HCT116 (cell line): ENCODE data around the gene FHIT. TPM values are rescaled to one million over a fixed set of nuclear protein-coding genes. Genes with fewer than 3 reads are reported as not detected.

Experiments
- ATAC-seq: fragments of 200-7000 bp; cut with Tn5 transposase; 2 replicates; pipeline ENCODE4 v1.9.1; 2020; ENCODE audit warnings: mild to moderate bottlenecking, moderate library complexity
- BruUV-seq: library from RNA; stranded (reverse); fragments of 400-500 nt; replicated peaks from 2 replicates; lab custom pipeline; 2021; lab: Mats Ljungman, UMichigan
- CTCF ChIA-PET: fragments of 300-600 bp; sonication (Branson Sonifier 250); formaldehyde crosslinking; loops from one replicate; lab custom pipeline; 2021; ENCODE audit warnings: antibody characterized with exemption; lab: Charles Lee
- POLR2A ChIA-PET: fragments of 300-600, 350-600 bp; sonication (Branson Sonifier 250); formaldehyde crosslinking; loops from one replicate; lab custom pipeline; 2021; ENCODE audit warnings: antibody characterized with exemption; lab: Charles Lee
- RAD21 ChIA-PET, 2 experiments: fragments of 300-600 bp; sonication (Branson Sonifier 250); formaldehyde crosslinking; loops; one replicate each; lab custom pipeline; 2023; ENCODE audit warnings: low total read pairs in 2 of 2; ENCODE audit not compliant: uncharacterized antibody in 2 of 2, unreplicated experiment in 2 of 2, low non-redundant PET in 1 of 2; lab: Charles Lee
- DNase-seq: peaks from one replicate; pipeline ENCODE4 v3.0.0-alpha.2; 2010; ENCODE audit warnings: low read depth, low spot score
- H2AFZ ChIP-seq: fragments of 200-600 bp; shearing (Covaris generic), sonication (generic); 2 replicates; pipeline ENCODE4 v1.6.1; 2017; ENCODE audit warnings: low read depth, mixed run types, mixed read lengths, antibody characterized with exemption, low read length; ENCODE audit not compliant: poor library complexity, severe bottlenecking
- H3K27ac ChIP-seq: 2 replicates; pipeline ENCODE4 v1.5.1; 2012; ENCODE audit warnings: low read depth, low read length
- H3K27me3 ChIP-seq: fragments of 200-600 bp; sonication (generic); 2 replicates; pipeline ENCODE4 v1.6.1; 2016; ENCODE audit warnings: mixed run types, low read length, mixed read lengths; ENCODE audit not compliant: insufficient read depth
- H3K36me3 ChIP-seq, 2 experiments: fragments of 200-500 bp in 1 of 2; fragments of 200-600 bp in 1 of 2; sonication (Bioruptor generic) in 1 of 2; sonication (generic) in 1 of 2; 2 replicates each; pipeline versions ENCODE4 v1.5.1 to v1.6.1; 2014 to 2016; ENCODE audit warnings: low read length in 2 of 2, inconsistent platforms in 1 of 2, mixed read lengths in 1 of 2, mixed run types in 1 of 2; ENCODE audit not compliant: insufficient read depth in 2 of 2, control insufficient read depth in 1 of 2
- H3K4me1 ChIP-seq, 2 experiments: fragments of 200-600 bp in 1 of 2; sonication (generic) in 1 of 2; 2 replicates each; pipeline versions ENCODE4 v1.5.1 to v1.6.1; 2012 to 2017; ENCODE audit warnings: low read length in 2 of 2, inconsistent platforms in 1 of 2, mild to moderate bottlenecking in 1 of 2, mixed read lengths in 1 of 2, mixed run types in 1 of 2, moderate library complexity in 1 of 2; ENCODE audit not compliant: insufficient read depth in 2 of 2, control insufficient read depth in 1 of 2
- H3K4me2 ChIP-seq: fragments of 200-600 bp; sonication (generic); 2 replicates; pipeline ENCODE4 v1.6.1; 2017; ENCODE audit warnings: mixed run types, low read length, mixed read lengths
- H3K4me3 ChIP-seq, 2 experiments: fragments of 200-600 bp in 1 of 2; sonication (generic) in 1 of 2; replicated peaks in 1 of 2; 2 replicates each; pipeline ENCODE4 v1.5.1; 2011 to 2016; ENCODE audit warnings: low read length in 2 of 2, control low read depth in 1 of 2, low read depth in 1 of 2, mild to moderate bottlenecking in 1 of 2, mixed read lengths in 1 of 2, mixed run types in 1 of 2
- H3K79me2 ChIP-seq: fragments of 200-600 bp; sonication (generic); 2 replicates; pipeline ENCODE4 v1.6.1; 2017; ENCODE audit warnings: mild to moderate bottlenecking, mixed run types, low read length, moderate library complexity, mixed read lengths; ENCODE audit not compliant: insufficient read depth
- H3K9ac ChIP-seq: fragments of 200-600 bp; sonication (generic); 2 replicates; pipeline ENCODE4 v1.6.1; 2016; ENCODE audit warnings: low read length, mixed read lengths
- H3K9me2 ChIP-seq: fragments of 200-600 bp; sonication (generic), shearing (Covaris generic); 2 replicates; pipeline ENCODE4 v1.6.1; 2017; ENCODE audit warnings: mixed run types, mild to moderate bottlenecking, moderate library complexity; ENCODE audit not compliant: insufficient read depth
- H3K9me3 ChIP-seq, 2 experiments: fragments of 200-500 bp in 1 of 2; fragments of 200-600 bp in 1 of 2; sonication (Bioruptor generic) in 1 of 2; sonication (generic) in 1 of 2; 2 replicates each; pipeline ENCODE4 v1.6.1; 2014 to 2017; ENCODE audit warnings: low read length in 2 of 2, mixed read lengths in 2 of 2, inconsistent platforms in 1 of 2, low read depth in 1 of 2, mild to moderate bottlenecking in 1 of 2, mixed run types in 1 of 2, moderate library complexity in 1 of 2; ENCODE audit not compliant: control insufficient read depth in 1 of 2, insufficient read depth in 1 of 2
- H4K20me1 ChIP-seq: fragments of 200-600 bp; sonication (generic), shearing (Covaris generic); 2 replicates; pipeline ENCODE4 v1.6.1; 2017; ENCODE audit warnings: mixed run types, mild to moderate bottlenecking, moderate library complexity; ENCODE audit not compliant: insufficient read depth
- CEBPB ChIP-seq: IDR thresholded peaks from 2 replicates; pipeline ENCODE4 v1.6.1; 2012; ENCODE audit warnings: low read depth
- EGR1 ChIP-seq: IDR thresholded peaks from 2 replicates; pipeline ENCODE4 v1.6.1; 2012; ENCODE audit warnings: low read depth
- EZH2 ChIP-seq: fragments of 200-600 bp; sonication (generic); IDR thresholded peaks from 2 replicates; pipeline ENCODE4 v1.6.1; 2017; ENCODE audit warnings: antibody characterized with exemption, mixed run types
- EZH2phosphoT487 ChIP-seq: fragments of 200-600 bp; IDR thresholded peaks from 2 replicates; pipeline ENCODE4 v1.6.1; 2018; ENCODE audit warnings: antibody characterized with exemption, borderline replicate concordance
- FOSL1 ChIP-seq: IDR thresholded peaks from 2 replicates; pipeline ENCODE4 v1.6.1; 2012; ENCODE audit warnings: low read depth
- POLR2A ChIP-seq: IDR thresholded peaks from 2 replicates; pipeline ENCODE4 v1.7.0; 2011; ENCODE audit warnings: borderline replicate concordance; ENCODE audit not compliant: insufficient read depth, insufficient read length; ENCODE audit errors: extremely low read depth
- RAD21 ChIP-seq: IDR thresholded peaks from 2 replicates; pipeline ENCODE4 v1.6.1; 2012; ENCODE audit warnings: low read depth, mild to moderate bottlenecking
- SIN3A ChIP-seq: IDR thresholded peaks from 2 replicates; pipeline ENCODE4 v1.6.1; 2012; ENCODE audit warnings: low read depth
- SRF ChIP-seq: IDR thresholded peaks from 2 replicates; pipeline ENCODE4 v1.6.1; 2012; ENCODE audit warnings: low read depth
- TCF7L2 ChIP-seq: IDR thresholded peaks from 2 replicates; pipeline ENCODE4 v1.7.0; 2011; ENCODE audit warnings: borderline replicate concordance, inconsistent platforms; ENCODE audit not compliant: insufficient read depth, insufficient read length; ENCODE audit errors: extremely low read depth
- ZBTB33 ChIP-seq: IDR thresholded peaks from 2 replicates; pipeline ENCODE4 v1.6.1; 2011; ENCODE audit warnings: mild to moderate bottlenecking, low read length, moderate library complexity; ENCODE audit not compliant: insufficient replicate concordance; ENCODE audit errors: extremely low read depth
- intact Hi-C: fragments of 100-400 bp; cut with micrococcal nuclease; formaldehyde crosslinking; loops from 2 replicates; pipeline ENCODE4 v1.10.0; 2022
- total RNA-seq: library from RNA; stranded (reverse); gene quantifications from one replicate; pipeline ENCODE4 v1.2.1, GENCODE V29; 2021; ENCODE audit not compliant: unreplicated experiment
- TF ChIP-seq, protein P1 (sequence below), 3 experiments: fragments of 200-600 bp in 1 of 3; sonication (generic) in 1 of 3; IDR thresholded peaks in 2 of 3; conservative IDR thresholded peaks in 1 of 3; 2 replicates each; pipeline ENCODE4 v1.5.1; 2012 to 2017; ENCODE audit warnings: low read depth in 2 of 3, low read length in 2 of 3, antibody characterized with exemption in 1 of 3, borderline replicate concordance in 1 of 3, control low read depth in 1 of 3, mild to moderate bottlenecking in 1 of 3, mixed read lengths in 1 of 3, mixed run types in 1 of 3, moderate library complexity in 1 of 3; ENCODE audit not compliant: insufficient read depth in 1 of 3

Gene FHIT
- total RNA-seq, 1 experiment from 2014 or later: 20.1 TPM

- Histone ChIP-seq H2AFZ (no peak overlapping the region), H3K4me2 (no peak overlapping the region), H3K27me3 (no peaks in the 10 kb centered on the region), H3K27ac (no peak overlapping the region), H3K79me2 (no peaks in the 10 kb centered on the region), H3K9me2 (no peaks in the 10 kb centered on the region), H3K4me1 (peaks cover 3 to 9% of the 10 kb centered on the region in 2 experiments; a peak in 1 of 4 replicates), H3K9ac (no peak overlapping the region), H4K20me1 (no peaks in the 10 kb centered on the region), H3K9me3 (no peaks in the 10 kb centered on the region), H3K4me3 (no peak overlapping the region), H3K36me3 (no peaks in the 10 kb centered on the region)
- ChIA-PET POLR2A (no interaction called here), CTCF (no interaction called here), RAD21 (no interaction called here)
- DNase-seq: no peak
- TF ChIP-seq TCF7L2 (no peak), FOSL1 (no peak), CEBPB (no peak), RAD21 (no peak), ZBTB33 (no peak), SIN3A (no peak), SRF (no peak), POLR2A (no peak), EZH2phosphoT487 (no peak), EGR1 (no peak), EZH2 (no peak)
- TF ChIP-seq, protein P1, sequence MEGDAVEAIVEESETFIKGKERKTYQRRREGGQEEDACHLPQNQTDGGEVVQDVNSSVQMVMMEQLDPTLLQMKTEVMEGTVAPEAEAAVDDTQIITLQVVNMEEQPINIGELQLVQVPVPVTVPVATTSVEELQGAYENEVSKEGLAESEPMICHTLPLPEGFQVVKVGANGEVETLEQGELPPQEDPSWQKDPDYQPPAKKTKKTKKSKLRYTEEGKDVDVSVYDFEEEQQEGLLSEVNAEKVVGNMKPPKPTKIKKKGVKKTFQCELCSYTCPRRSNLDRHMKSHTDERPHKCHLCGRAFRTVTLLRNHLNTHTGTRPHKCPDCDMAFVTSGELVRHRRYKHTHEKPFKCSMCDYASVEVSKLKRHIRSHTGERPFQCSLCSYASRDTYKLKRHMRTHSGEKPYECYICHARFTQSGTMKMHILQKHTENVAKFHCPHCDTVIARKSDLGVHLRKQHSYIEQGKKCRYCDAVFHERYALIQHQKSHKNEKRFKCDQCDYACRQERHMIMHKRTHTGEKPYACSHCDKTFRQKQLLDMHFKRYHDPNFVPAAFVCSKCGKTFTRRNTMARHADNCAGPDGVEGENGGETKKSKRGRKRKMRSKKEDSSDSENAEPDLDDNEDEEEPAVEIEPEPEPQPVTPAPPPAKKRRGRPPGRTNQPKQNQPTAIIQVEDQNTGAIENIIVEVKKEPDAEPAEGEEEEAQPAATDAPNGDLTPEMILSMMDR (IDR thresholded peaks at IDR 0.05 in 2 of 3, conservative IDR thresholded peaks at IDR 0.05 in 1 of 3; ENCODE audit: borderline replicate concordance in 1 of 3, insufficient read depth in 1 of 3, low read depth in 2 of 3, low read length in 2 of 3): no peak
- ATAC-seq: no peak
- BruUV-seq: no TSS peak
- intact Hi-C loops: no loop called here
Measured at GRCh38 chr3:59777066-59777465, 1474.2 kb downstream of the FHIT start.
